Parathyroid adenoma (tissue), 2 donors: ENCODE results near the gene RPS6KA5.

Experiments
- H2AFZ ChIP-seq: fragments of 300-600 bp; sonication (generic); one replicate; pipeline ENCODE4 v1.7.0; 2017; ENCODE audit warnings: antibody characterized with exemption, mild to moderate bottlenecking
- H3K27ac ChIP-seq: fragments of 300-600 bp; sonication (generic); one replicate; pipeline ENCODE4 v1.7.0; 2017
- H3K27me3 ChIP-seq: fragments of 300-600 bp; sonication (generic); one replicate; pipeline ENCODE4 v1.7.0; 2017; ENCODE audit warnings: low read length; ENCODE audit not compliant: control insufficient read depth, insufficient read depth
- H3K36me3 ChIP-seq: fragments of 300-600 bp; sonication (generic); one replicate; pipeline ENCODE4 v1.7.0; 2017; ENCODE audit warnings: low read length; ENCODE audit not compliant: control insufficient read depth, insufficient read depth
- H3K4me1 ChIP-seq: fragments of 300-600 bp; sonication (generic); one replicate; pipeline ENCODE4 v1.7.0; 2017; ENCODE audit warnings: control low read depth
- H3K4me2 ChIP-seq: fragments of 300-600 bp; sonication (generic); one replicate; pipeline ENCODE4 v1.7.0; 2017; ENCODE audit warnings: low read length
- H3K4me3 ChIP-seq: fragments of 300-600 bp; sonication (generic); one replicate; pipeline ENCODE4 v1.7.0; 2017; ENCODE audit warnings: low read depth, low read length
- H3K79me2 ChIP-seq: fragments of 300-600 bp; sonication (generic); one replicate; pipeline ENCODE4 v1.7.0; 2017; ENCODE audit warnings: control low read depth
- H3K9ac ChIP-seq: fragments of 300-600 bp; sonication (generic); one replicate; pipeline ENCODE4 v1.7.0; 2017; ENCODE audit warnings: mild to moderate bottlenecking
- H3K9me3 ChIP-seq: fragments of 300-600 bp; sonication (generic); one replicate; pipeline ENCODE4 v1.7.0; 2017; ENCODE audit warnings: low read length; ENCODE audit not compliant: control insufficient read depth
- TF ChIP-seq, protein P1 (sequence below): fragments of 300-600 bp; sonication (generic); IDR thresholded peaks from one replicate; pipeline ENCODE4 v1.7.0; 2017; ENCODE audit warnings: antibody characterized with exemption, mild to moderate bottlenecking
- donor health status: primary hyperparathyroidism.

RPS6KA5 gene

GRCh38 chr14:90936757-90937440, 123.5 kb downstream of the RPS6KA5 start:
- no peak overlapping the region for H3K9ac ChIP-seq
- H3K36me3 ChIP-seq = no peaks in the 10 kb centered on the region
- H3K9me3 ChIP-seq = no peaks in the 10 kb centered on the region
- TF ChIP-seq, protein P1, sequence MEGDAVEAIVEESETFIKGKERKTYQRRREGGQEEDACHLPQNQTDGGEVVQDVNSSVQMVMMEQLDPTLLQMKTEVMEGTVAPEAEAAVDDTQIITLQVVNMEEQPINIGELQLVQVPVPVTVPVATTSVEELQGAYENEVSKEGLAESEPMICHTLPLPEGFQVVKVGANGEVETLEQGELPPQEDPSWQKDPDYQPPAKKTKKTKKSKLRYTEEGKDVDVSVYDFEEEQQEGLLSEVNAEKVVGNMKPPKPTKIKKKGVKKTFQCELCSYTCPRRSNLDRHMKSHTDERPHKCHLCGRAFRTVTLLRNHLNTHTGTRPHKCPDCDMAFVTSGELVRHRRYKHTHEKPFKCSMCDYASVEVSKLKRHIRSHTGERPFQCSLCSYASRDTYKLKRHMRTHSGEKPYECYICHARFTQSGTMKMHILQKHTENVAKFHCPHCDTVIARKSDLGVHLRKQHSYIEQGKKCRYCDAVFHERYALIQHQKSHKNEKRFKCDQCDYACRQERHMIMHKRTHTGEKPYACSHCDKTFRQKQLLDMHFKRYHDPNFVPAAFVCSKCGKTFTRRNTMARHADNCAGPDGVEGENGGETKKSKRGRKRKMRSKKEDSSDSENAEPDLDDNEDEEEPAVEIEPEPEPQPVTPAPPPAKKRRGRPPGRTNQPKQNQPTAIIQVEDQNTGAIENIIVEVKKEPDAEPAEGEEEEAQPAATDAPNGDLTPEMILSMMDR = no peak
- no peaks in the 10 kb centered on the region for H3K79me2 ChIP-seq
- no peak overlapping the region for H3K4me3 ChIP-seq
- no peak overlapping the region for H3K27ac ChIP-seq
- H3K4me2 ChIP-seq = no peak overlapping the region
- no peak overlapping the region for H2AFZ ChIP-seq
- H3K4me1 ChIP-seq = no peaks in the 10 kb centered on the region
- no peaks in the 10 kb centered on the region for H3K27me3 ChIP-seq

DNA sequence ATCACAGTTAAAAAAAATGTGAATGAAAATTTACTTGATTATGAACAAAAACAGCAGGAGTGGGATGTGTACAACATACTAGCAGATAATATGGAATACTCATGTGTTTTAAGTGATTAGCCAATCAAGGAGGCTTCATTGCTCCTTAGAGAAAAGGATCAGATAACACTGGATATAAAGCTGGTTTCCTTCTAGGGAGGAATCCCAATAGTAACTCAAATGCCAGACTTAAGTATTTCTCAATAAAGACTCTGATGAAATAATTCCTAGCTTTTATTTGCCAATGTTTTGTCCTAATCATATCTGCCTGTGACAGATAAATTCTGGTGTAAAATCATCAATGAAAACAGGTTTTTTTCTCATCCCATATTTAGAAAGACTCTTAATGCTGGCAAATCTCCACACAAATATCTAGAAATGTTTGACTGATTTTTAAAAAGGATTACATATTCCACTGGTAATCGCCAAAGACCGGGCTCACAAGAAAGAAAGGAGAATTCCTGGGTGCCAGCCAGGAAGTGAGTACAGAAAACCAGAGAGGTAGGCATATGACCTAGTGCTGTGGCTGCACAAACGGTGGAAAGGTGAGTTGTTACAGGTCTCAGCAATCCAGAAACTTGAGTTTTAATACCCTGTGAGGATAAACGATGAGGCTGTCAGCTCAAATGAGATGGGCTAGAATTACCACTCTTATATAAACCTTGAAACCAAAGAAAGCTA, 135.7 kb downstream of the RPS6KA5 start:
- Histone ChIP-seq H3K9me3 (no peaks in the 10 kb centered on the region), H3K4me3 (no peak overlapping the region), H3K36me3 (no peaks in the 10 kb centered on the region), H3K4me1 (peaks cover 4% of the 10 kb centered on the region), H3K4me2 (no peak overlapping the region), H2AFZ (peak overlapping the region; percentile 67), H3K79me2 (no peaks in the 10 kb centered on the region), H3K27ac (no peak overlapping the region), H3K9ac (no peak overlapping the region), H3K27me3 (no peaks in the 10 kb centered on the region)
- TF ChIP-seq, protein P1 = no peak

DNA sequence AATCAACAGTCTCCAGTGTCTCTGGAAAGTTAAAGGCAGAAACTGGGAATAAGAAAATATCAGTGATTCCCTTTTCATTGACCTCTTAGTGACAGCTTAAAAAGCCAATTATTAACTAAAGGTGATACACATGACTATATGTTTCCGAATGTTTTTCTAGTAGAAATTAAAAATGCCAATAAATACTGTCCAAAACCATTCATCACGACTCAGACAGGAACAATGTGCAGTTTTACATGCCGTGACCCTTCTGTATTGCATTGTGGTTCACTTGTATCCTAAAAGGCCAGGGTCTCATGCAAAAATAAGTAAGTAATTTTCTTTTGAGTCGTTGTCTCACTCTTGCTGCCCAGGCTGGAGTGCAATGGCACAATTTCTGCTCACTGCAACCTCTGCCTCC, 138.3 kb downstream of the RPS6KA5 start:
- Histone ChIP-seq H2AFZ (no peak overlapping the region), H3K27me3 (no peaks in the 10 kb centered on the region), H3K36me3 (no peaks in the 10 kb centered on the region), H3K9me3 (no peaks in the 10 kb centered on the region), H3K79me2 (no peaks in the 10 kb centered on the region), H3K4me1 (peaks cover 4% of the 10 kb centered on the region), H3K4me2 (no peak overlapping the region), H3K4me3 (no peak overlapping the region), H3K9ac (no peak overlapping the region), H3K27ac (no peak overlapping the region)
- TF ChIP-seq, protein P1 = no peak

DNA sequence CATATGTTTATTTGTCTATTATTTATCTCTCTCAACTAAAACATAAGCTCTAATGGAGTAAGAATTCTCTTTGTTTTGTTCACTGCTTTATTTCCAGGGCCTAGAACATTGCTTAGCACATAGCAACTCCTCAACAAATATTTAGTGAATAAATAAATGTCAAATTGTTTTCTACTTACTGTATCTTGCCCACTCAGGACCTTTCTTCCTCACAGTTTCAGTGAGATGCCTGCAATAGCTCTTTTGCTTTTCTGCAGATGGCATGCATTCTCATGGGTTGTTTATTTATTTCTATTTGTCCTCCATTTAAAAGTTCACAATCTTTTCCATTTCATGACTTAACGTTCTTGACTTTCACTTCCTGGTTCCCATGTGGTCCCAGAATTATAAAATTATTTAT, 149.3 kb downstream of the RPS6KA5 start:
- no peak overlapping the region for H3K9ac ChIP-seq
- no peaks in the 10 kb centered on the region for H3K4me1 ChIP-seq
- no peak overlapping the region for H3K27ac ChIP-seq
- H2AFZ ChIP-seq = no peak overlapping the region
- no peaks in the 10 kb centered on the region for H3K27me3 ChIP-seq
- H3K4me3 ChIP-seq = no peak overlapping the region
- no peaks in the 10 kb centered on the region for H3K9me3 ChIP-seq
- TF ChIP-seq, protein P1 = no peak
- H3K79me2 ChIP-seq = no peaks in the 10 kb centered on the region
- no peaks in the 10 kb centered on the region for H3K36me3 ChIP-seq
- no peak overlapping the region for H3K4me2 ChIP-seq
